ENCODE data around the gene CATSPERB. TPM values are rescaled to one million over a fixed set of nuclear protein-coding genes. Genes with fewer than 3 reads are reported as not detected.
"Not testable (repeated sequence)": the region's sequence is repeated elsewhere in the genome, so short reads cannot be mapped to it uniquely, and the experiment has no call there.

The CATSPERB gene
- total and polyA plus RNA-seq, 2 donors (not counting 1 experiment from before 2014, with no cell fraction given), result not detected

GRCh38 chr14:91599994-91600393 lies 131.9 kb downstream of the CATSPERB start:
- Histone ChIP-seq H3K4me2 (ENCODE audit: extremely low read depth, insufficient read depth, low read length) (no peak overlapping the region), H4K20me1 (ENCODE audit: control insufficient read depth, extremely low read depth, insufficient read depth, low read length) (no peaks in the 10 kb centered on the region), H3K36me3 (ENCODE audit: control insufficient read depth, insufficient read depth, low read length) (no peaks in the 10 kb centered on the region), H2AFZ (ENCODE audit: low read length) (no peak overlapping the region), H3K9me3 (ENCODE audit: control insufficient read depth, insufficient read depth, low read depth, low read length) (no peaks in the 10 kb centered on the region), H3K9ac (ENCODE audit: insufficient read depth, low read length) (no peak overlapping the region), H3K4me1 (ENCODE audit: control insufficient read depth, extremely low read depth, insufficient read depth, low read length) (no peaks in the 10 kb centered on the region), H3K79me2 (ENCODE audit: control insufficient read depth, insufficient read depth, low read length) (no peaks in the 10 kb centered on the region), H3K27me3 (ENCODE audit: control insufficient read depth, insufficient read depth, low read length) (no peaks in the 10 kb centered on the region), H3K27ac (ENCODE audit: insufficient read depth, low read length) (no peak overlapping the region), H3K4me3 (replicated peaks in 1 of 4; ENCODE audit: control extremely low read depth in 1 of 4, insufficient read depth in 1 of 4, low read depth in 3 of 4, low read length in 4 of 4) (no peak overlapping the region)
- DNase-seq (ENCODE audit: low read depth in 2 of 2), result no peak
- TF ChIP-seq CTCF (conservative IDR thresholded peaks at IDR 0.05 in 1 of 2, IDR thresholded peaks at IDR 0.05 in 1 of 2; ENCODE audit: low read depth in 1 of 2, low read length in 2 of 2) (no peak), EZH2 (IDR thresholded peaks at IDR 0.05; ENCODE audit: low read length, missing control alignments) (no peak)

- H3K27me3 ChIP-seq (ENCODE audit: control insufficient read depth, insufficient read depth, low read length), result no peaks in the 10 kb centered on the region
- no peaks in the 10 kb centered on the region for H3K79me2 ChIP-seq (ENCODE audit: control insufficient read depth, insufficient read depth, low read length)
- no peak for DNase-seq (ENCODE audit: low read depth in 2 of 2)
- no peaks in the 10 kb centered on the region for H3K36me3 ChIP-seq (ENCODE audit: control insufficient read depth, insufficient read depth, low read length)
- H3K4me3 ChIP-seq (replicated peaks in 1 of 4; ENCODE audit: control extremely low read depth in 1 of 4, insufficient read depth in 1 of 4, low read depth in 3 of 4, low read length in 4 of 4), result no peak overlapping the region
- no peak for TF ChIP-seq CTCF (conservative IDR thresholded peaks at IDR 0.05 in 1 of 2, IDR thresholded peaks at IDR 0.05 in 1 of 2; ENCODE audit: low read depth in 1 of 2, low read length in 2 of 2)
- TF ChIP-seq EZH2 (IDR thresholded peaks at IDR 0.05; ENCODE audit: low read length, missing control alignments), result no peak
- H3K4me1 ChIP-seq (ENCODE audit: control insufficient read depth, extremely low read depth, insufficient read depth, low read length), result no peaks in the 10 kb centered on the region
- H3K27ac ChIP-seq (ENCODE audit: insufficient read depth, low read length), result no peak overlapping the region
- no peaks in the 10 kb centered on the region for H4K20me1 ChIP-seq (ENCODE audit: control insufficient read depth, extremely low read depth, insufficient read depth, low read length)
- no peak overlapping the region for H3K9ac ChIP-seq (ENCODE audit: insufficient read depth, low read length)
- no peak overlapping the region for H3K4me2 ChIP-seq (ENCODE audit: extremely low read depth, insufficient read depth, low read length)
- no peak overlapping the region for H2AFZ ChIP-seq (ENCODE audit: low read length)
- no peaks in the 10 kb centered on the region for H3K9me3 ChIP-seq (ENCODE audit: control insufficient read depth, insufficient read depth, low read depth, low read length)
These were observed 136.2 kb downstream of the CATSPERB start for GRCh38 chr14:91595736-91596135.

GRCh38 chr14:91593957-91594356 lies 137.9 kb downstream of the CATSPERB start:
- DNase-seq (ENCODE audit: low read depth in 2 of 2); H3K36me3 ChIP-seq (ENCODE audit: control insufficient read depth, insufficient read depth, low read length); H3K4me2 ChIP-seq (ENCODE audit: extremely low read depth, insufficient read depth, low read length); H3K4me3 ChIP-seq (replicated peaks in 1 of 4; ENCODE audit: control extremely low read depth in 1 of 4, insufficient read depth in 1 of 4, low read depth in 3 of 4, low read length in 4 of 4); H3K9me3 ChIP-seq (ENCODE audit: control insufficient read depth, insufficient read depth, low read depth, low read length); H3K9ac ChIP-seq (ENCODE audit: insufficient read depth, low read length); H3K79me2 ChIP-seq (ENCODE audit: control insufficient read depth, insufficient read depth, low read length); H3K4me1 ChIP-seq (ENCODE audit: control insufficient read depth, extremely low read depth, insufficient read depth, low read length); H3K27ac ChIP-seq (ENCODE audit: insufficient read depth, low read length); H4K20me1 ChIP-seq (ENCODE audit: control insufficient read depth, extremely low read depth, insufficient read depth, low read length); H3K27me3 ChIP-seq (ENCODE audit: control insufficient read depth, insufficient read depth, low read length); H2AFZ ChIP-seq (ENCODE audit: low read length): not testable (repeated sequence)
